Measurements from ENCODE around the gene CNTNAP4. TPM values are rescaled to one million over a fixed set of nuclear protein-coding genes. Genes with fewer than 3 reads are reported as not detected.

Gene CNTNAP4
- 0.49 and 2.4 TPM in 2 replicates for total RNA-seq (ENCODE audit: low replicate concordance)

GRCh38 chr16:76276745-76277438 lies at the start of gene CNTNAP4:
CNTNAP4 (plus strand) TSS chr16:76277401; CDS start chr16:76277663, 262 bp downstream.
- no peak for TF ChIP-seq CTCF (IDR thresholded peaks at IDR 0.05; ENCODE audit: insufficient read depth, low read length)
- H3K4me3 ChIP-seq (ENCODE audit: low read depth, low read length) = no peak within 1 kb of the TSS
- DNase-seq (ENCODE audit: low read depth) = no peak

GRCh38 chr16:76228546-76229146 lies 48.6 kb upstream of the CNTNAP4 start:
- TF ChIP-seq CTCF (IDR thresholded peaks at IDR 0.05; ENCODE audit: insufficient read depth, low read length) = no peak
- DNase-seq (ENCODE audit: low read depth) = no peak
- no peak overlapping the region for H3K4me3 ChIP-seq (ENCODE audit: low read depth, low read length)

GRCh38 chr16:76232704-76233103 lies 44.5 kb upstream of the CNTNAP4 start:
- no peak for DNase-seq (ENCODE audit: low read depth)
- TF ChIP-seq CTCF (IDR thresholded peaks at IDR 0.05; ENCODE audit: insufficient read depth, low read length) = no peak
- H3K4me3 ChIP-seq (ENCODE audit: low read depth, low read length) = no peak overlapping the region

- no peak overlapping the region for H3K4me3 ChIP-seq (ENCODE audit: low read depth, low read length)
- no peak for DNase-seq (ENCODE audit: low read depth)
- TF ChIP-seq CTCF (IDR thresholded peaks at IDR 0.05; ENCODE audit: insufficient read depth, low read length) = no peak
These were observed 42.2 kb upstream of the CNTNAP4 start for GRCh38 chr16:76235025-76235424.

GRCh38 chr16:76235426-76235825 lies 41.8 kb upstream of the CNTNAP4 start:
- no peak for TF ChIP-seq CTCF (IDR thresholded peaks at IDR 0.05; ENCODE audit: insufficient read depth, low read length)

GRCh38 chr16:76237471-76237870 lies 39.7 kb upstream of the CNTNAP4 start:
- no peak overlapping the region for H3K4me3 ChIP-seq (ENCODE audit: low read depth, low read length)
- DNase-seq (ENCODE audit: low read depth) = no peak
- TF ChIP-seq CTCF (IDR thresholded peaks at IDR 0.05; ENCODE audit: insufficient read depth, low read length) = no peak

More at GRCh38 chr16:76235426-76235825, 41.8 kb upstream of the CNTNAP4 start:
- H3K4me3 ChIP-seq (ENCODE audit: low read depth, low read length) = no peak overlapping the region
- DNase-seq (ENCODE audit: low read depth) = no peak
